Endothelial cell of umbilical vein (primary cell): Measurements from ENCODE around the gene JARID2. TPM values are rescaled to one million over a fixed set of nuclear protein-coding genes. Genes with fewer than 3 reads are reported as not detected.
A peak's percentile ranks its signal among the peaks of the same experiment; 100 is the strongest.

Experiments used
- BruUV-seq: library from RNA; stranded (reverse); fragments of 400-500 nt; replicated peaks from 2 replicates; lab custom pipeline; 2021; lab: Mats Ljungman, UMichigan
- CTCF ChIA-PET: fragments of 300-600, 350-600 bp; sonication (Branson Sonifier 250); formaldehyde crosslinking; loops from one replicate; lab custom pipeline; 2021; ENCODE audit warnings: antibody characterized with exemption, inconsistent platforms; lab: Charles Lee
- POLR2A ChIA-PET: fragments of 300-600, 350-600 bp; sonication (Branson Sonifier 250); formaldehyde crosslinking; loops from one replicate; lab custom pipeline; 2021; ENCODE audit warnings: antibody characterized with exemption, inconsistent platforms; lab: Charles Lee
- DNase-seq: peaks from one replicate; pipeline ENCODE4 v3.0.0-alpha.2; 2011; ENCODE audit warnings: low read depth, low spot score
- FAIRE-seq: peaks from 2 replicates; lab custom pipeline; 2011; peaks lifted over from hg19 to GRCh38; lab: Jason Lieb, UNC
- H2AFZ ChIP-seq: 2 replicates; pipeline ENCODE4 v1.6.0; 2012; ENCODE audit warnings: low read depth, low read length, control low read depth, inconsistent platforms
- H3K27ac ChIP-seq: 2 replicates; pipeline ENCODE4 v1.5.1; 2011; ENCODE audit warnings: low read depth, mild to moderate bottlenecking, control low read depth, low read length, moderate library complexity; ENCODE audit not compliant: insufficient read depth
- H3K27me3 ChIP-seq, 2 experiments: 2 replicates each; pipeline versions ENCODE4 v1.6.0 to v1.6.1; 2011; ENCODE audit warnings: low read length in 2 of 2, mixed read lengths in 1 of 2; ENCODE audit not compliant: control insufficient read depth in 2 of 2, insufficient read depth in 2 of 2
- H3K36me3 ChIP-seq, 2 experiments: 2 replicates in 1 of 2; 3 replicates in 1 of 2; pipeline ENCODE4 v1.5.1; 2011; ENCODE audit warnings: low read length in 2 of 2, mild to moderate bottlenecking in 1 of 2, moderate library complexity in 1 of 2; ENCODE audit not compliant: control insufficient read depth in 2 of 2, insufficient read depth in 2 of 2; ENCODE audit errors: extremely low read depth in 1 of 2
- H3K4me1 ChIP-seq: 3 replicates; pipeline ENCODE4 v1.5.1; 2011; ENCODE audit warnings: mild to moderate bottlenecking, low read length; ENCODE audit not compliant: control insufficient read depth, insufficient read depth; ENCODE audit errors: extremely low read depth
- H3K4me2 ChIP-seq: 2 replicates; pipeline ENCODE4 v1.6.1; 2011; ENCODE audit warnings: low read length, control low read depth, mixed read lengths; ENCODE audit not compliant: insufficient read depth
- H3K4me3 ChIP-seq, 3 experiments: fragments of 200-600 bp in 1 of 3; sonication (generic), shearing (Covaris generic) in 1 of 3; replicated peaks in 1 of 3; 2 replicates each; pipeline ENCODE4 v1.5.1; 2011 to 2016; ENCODE audit warnings: control low read depth in 3 of 3, low read length in 3 of 3, mild to moderate bottlenecking in 2 of 3, inconsistent platforms in 1 of 3, low read depth in 1 of 3, moderate library complexity in 1 of 3; ENCODE audit not compliant: insufficient read depth in 1 of 3
- H3K79me2 ChIP-seq: 2 replicates; pipeline ENCODE4 v1.6.0; 2012; ENCODE audit warnings: low read length, inconsistent platforms; ENCODE audit not compliant: control insufficient read depth, insufficient read depth
- H3K9ac ChIP-seq: replicated peaks from 2 replicates; pipeline ENCODE3; 2011; ENCODE audit warnings: low read length, control low read depth; ENCODE audit not compliant: insufficient read depth; ENCODE audit errors: extremely low read depth
- H3K9me1 ChIP-seq: replicated peaks from 3 replicates; pipeline ENCODE4 v1.6.0; 2011; ENCODE audit warnings: mild to moderate bottlenecking, low read length; ENCODE audit not compliant: control insufficient read depth, insufficient read depth; ENCODE audit errors: extremely low read depth
- H3K9me3 ChIP-seq: replicated peaks from 2 replicates; pipeline ENCODE4 v1.5.1; 2012; ENCODE audit warnings: low read length, inconsistent platforms; ENCODE audit not compliant: control insufficient read depth, insufficient read depth
- H4K20me1 ChIP-seq: replicated peaks from 2 replicates; pipeline ENCODE3; 2011; ENCODE audit warnings: mild to moderate bottlenecking, low read length; ENCODE audit not compliant: control insufficient read depth, insufficient read depth; ENCODE audit errors: extremely low read depth
- EZH2 ChIP-seq: IDR thresholded peaks from 2 replicates; pipeline ENCODE4 v1.6.1; 2012; ENCODE audit warnings: borderline replicate concordance, low read depth, mild to moderate bottlenecking, moderate library complexity, low read length, inconsistent platforms; ENCODE audit not compliant: severe bottlenecking
- FOS ChIP-seq: IDR thresholded peaks from 2 replicates; pipeline ENCODE4 v1.6.1; 2011; ENCODE audit warnings: mild to moderate bottlenecking, low read length, moderate library complexity, borderline replicate concordance; ENCODE audit not compliant: insufficient read depth
- GATA2 ChIP-seq: IDR thresholded peaks from 2 replicates; pipeline ENCODE4 v1.7.0; 2011; ENCODE audit warnings: low read depth, mild to moderate bottlenecking, moderate library complexity, mixed read lengths, low read length; ENCODE audit not compliant: insufficient read length, insufficient read depth
- JUN ChIP-seq: IDR thresholded peaks from 2 replicates; pipeline ENCODE4 v1.6.1; 2011; ENCODE audit warnings: borderline replicate concordance, low read depth; ENCODE audit not compliant: insufficient read length, insufficient read depth
- MYC ChIP-seq: IDR thresholded peaks from one replicate; pipeline ENCODE4 v1.6.1; 2011; ENCODE audit warnings: mild to moderate bottlenecking, low read depth, low read length
- POLR2A ChIP-seq: IDR thresholded peaks from 2 replicates; pipeline ENCODE4 v1.6.1; 2012; ENCODE audit warnings: low read depth, mild to moderate bottlenecking, control low read depth, low read length
- POLR2AphosphoS5 ChIP-seq: IDR thresholded peaks from 2 replicates; pipeline ENCODE4 v1.6.1; 2012; ENCODE audit warnings: low read depth, mild to moderate bottlenecking, control low read depth, low read length, moderate library complexity; ENCODE audit not compliant: insufficient read depth
- dilution Hi-C: fragments of 300-500 bp; cut with MboI; formaldehyde crosslinking; loops from one replicate; pipeline ENCODE4 v1.15.0; 2019; ENCODE audit warnings: low sequenced_read_pairs; ENCODE audit not compliant: extremely low pct_ligation_motif_present
- intact Hi-C: fragments of 100-400 bp; cut with micrococcal nuclease; formaldehyde crosslinking; loops from one replicate; pipeline ENCODE4 v1.10.0; 2022
- polyA plus RNA-seq, 4 experiments: library from polyadenylated mRNA; depleted of rRNA in 3 of 4; stranded (reverse) in 3 of 4; unstranded in 1 of 4; fragments of >200 nt; gene quantifications; 2 replicates each; pipeline versions ENCODE4 v1.2.1 to v1.2.3, GENCODE V29; 2011 to 2012; ENCODE audit warnings: missing spikeins in 1 of 4
- total RNA-seq: library from RNA; stranded (reverse); gene quantifications from 2 replicates; pipeline ENCODE4 v1.2.3, GENCODE V29; 2021
- TF ChIP-seq, protein P1 (sequence below), 2 donors: IDR thresholded peaks; 1 replicate in 1 of 2; 2 replicates in 1 of 2; pipeline ENCODE4 v1.5.1; 2011; ENCODE audit warnings: low read length in 2 of 2, mild to moderate bottlenecking in 2 of 2, moderate library complexity in 2 of 2, control low read depth in 1 of 2, inconsistent platforms in 1 of 2, low read depth in 1 of 2; ENCODE audit not compliant: insufficient read depth in 1 of 2; ENCODE audit errors: extremely low read depth in 1 of 2
- TF ChIP-seq, protein P2 (sequence below): IDR thresholded peaks from 2 replicates; pipeline ENCODE4 v1.6.1; 2011; ENCODE audit not compliant: insufficient read depth, insufficient read length

JARID2 gene
- total and polyA plus RNA-seq, 2 donors (not counting 3 experiments of a cell fraction or from before 2014, with no cell fraction given) = 2.9 to 10.6 TPM

DNA sequence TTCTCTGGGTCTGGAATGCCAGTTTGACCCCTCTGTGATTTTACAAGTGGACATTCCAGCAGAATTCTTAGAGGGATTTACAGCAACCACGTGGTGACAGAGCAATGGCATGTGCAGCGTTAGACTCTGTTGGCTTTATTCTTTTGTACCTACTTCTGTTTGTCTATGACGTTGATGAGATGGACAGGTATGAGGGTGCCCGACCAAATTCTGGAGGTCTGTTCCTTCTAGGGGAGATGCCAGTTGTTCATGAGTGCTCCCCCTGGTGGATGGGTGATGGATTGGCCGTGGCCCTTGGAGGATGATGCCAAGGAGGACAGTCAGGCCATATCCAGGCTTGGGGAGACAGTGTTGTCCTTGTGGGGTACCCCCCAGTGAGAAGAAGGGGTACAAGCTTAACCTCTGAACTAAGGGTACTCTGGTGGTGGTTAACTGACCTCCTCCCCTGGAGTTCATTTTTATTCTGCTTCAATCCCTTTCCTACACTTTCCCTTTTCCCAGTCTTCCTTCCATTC, 218.4 kb downstream of the JARID2 start:
- Histone ChIP-seq H3K4me1 (no peaks in the 10 kb centered on the region), H3K27ac (no peak overlapping the region), H3K36me3 (no peaks in the 10 kb centered on the region), H3K9me1 (no peaks in the 10 kb centered on the region), H3K9ac (no peak overlapping the region), H3K27me3 (no peaks in the 10 kb centered on the region), H3K4me2 (no peak overlapping the region), H4K20me1 (no peaks in the 10 kb centered on the region), H3K9me3 (no peaks in the 10 kb centered on the region), H3K79me2 (no peaks in the 10 kb centered on the region), H2AFZ (no peak overlapping the region), H3K4me3 (no peak overlapping the region)
- intact Hi-C loops = loop anchor here (1.0 kb wide), 1 partner anchor 1253 kb away; no protein-coding TSS in a partner anchor
- FAIRE-seq (peak; percentile 40), DNase-seq (peak; percentile 22)
- dilution Hi-C loops = no loop called here
- no TSS peak for BruUV-seq
- TF ChIP-seq POLR2A (no peak), POLR2AphosphoS5 (no peak), GATA2 (no peak), FOS (no peak)
- TF ChIP-seq, protein P1, sequence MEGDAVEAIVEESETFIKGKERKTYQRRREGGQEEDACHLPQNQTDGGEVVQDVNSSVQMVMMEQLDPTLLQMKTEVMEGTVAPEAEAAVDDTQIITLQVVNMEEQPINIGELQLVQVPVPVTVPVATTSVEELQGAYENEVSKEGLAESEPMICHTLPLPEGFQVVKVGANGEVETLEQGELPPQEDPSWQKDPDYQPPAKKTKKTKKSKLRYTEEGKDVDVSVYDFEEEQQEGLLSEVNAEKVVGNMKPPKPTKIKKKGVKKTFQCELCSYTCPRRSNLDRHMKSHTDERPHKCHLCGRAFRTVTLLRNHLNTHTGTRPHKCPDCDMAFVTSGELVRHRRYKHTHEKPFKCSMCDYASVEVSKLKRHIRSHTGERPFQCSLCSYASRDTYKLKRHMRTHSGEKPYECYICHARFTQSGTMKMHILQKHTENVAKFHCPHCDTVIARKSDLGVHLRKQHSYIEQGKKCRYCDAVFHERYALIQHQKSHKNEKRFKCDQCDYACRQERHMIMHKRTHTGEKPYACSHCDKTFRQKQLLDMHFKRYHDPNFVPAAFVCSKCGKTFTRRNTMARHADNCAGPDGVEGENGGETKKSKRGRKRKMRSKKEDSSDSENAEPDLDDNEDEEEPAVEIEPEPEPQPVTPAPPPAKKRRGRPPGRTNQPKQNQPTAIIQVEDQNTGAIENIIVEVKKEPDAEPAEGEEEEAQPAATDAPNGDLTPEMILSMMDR (IDR thresholded peaks at IDR 0.05; ENCODE audit: extremely low read depth in 1 of 2, insufficient read depth in 1 of 2, low read depth in 1 of 2, low read length in 2 of 2) = peak; percentile 61 to 73
- POLR2A ChIA-PET = no interaction called here
- CTCF ChIA-PET = interaction anchor here (0.7 to 1.5 kb wide), 7 partner anchors 10 to 1253 kb away, joined by 3 to 12 read pairs (median 4); no protein-coding TSS in a partner anchor

DNA sequence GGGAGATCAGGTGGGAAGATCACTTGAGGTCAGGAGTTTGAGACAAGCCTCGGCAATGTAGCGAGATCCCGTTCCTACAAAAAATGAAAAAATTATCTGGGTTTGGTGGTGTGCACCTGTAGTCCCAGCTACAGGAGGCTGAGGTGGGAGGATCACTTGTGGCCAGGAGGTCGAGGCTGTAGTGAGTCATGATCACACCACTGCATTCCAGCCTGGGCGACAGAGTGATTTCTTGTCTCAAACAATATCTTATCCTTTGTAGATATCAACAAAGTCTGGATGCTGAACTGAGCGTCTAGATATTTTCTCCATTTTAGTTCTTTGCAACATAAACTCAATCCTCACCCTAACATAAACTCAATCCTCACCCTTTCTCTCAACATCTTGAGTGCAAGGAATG, 219.3 kb downstream of the JARID2 start:
- H3K36me3 ChIP-seq = no peaks in the 10 kb centered on the region
- no peaks in the 10 kb centered on the region for H4K20me1 ChIP-seq
- no peak overlapping the region for H3K9ac ChIP-seq
- no peaks in the 10 kb centered on the region for H3K9me1 ChIP-seq
- dilution Hi-C loops (no loop called here), intact Hi-C loops (no loop called here)
- H3K4me3 ChIP-seq = no peak overlapping the region
- no peak for DNase-seq
- CTCF ChIA-PET = no interaction called here
- FAIRE-seq = no peak
- H3K4me1 ChIP-seq = no peaks in the 10 kb centered on the region
- no TSS peak for BruUV-seq
- no peak for TF ChIP-seq FOS
- TF ChIP-seq POLR2AphosphoS5 = no peak
- no peak for TF ChIP-seq POLR2A
- no peak for TF ChIP-seq GATA2
- no peak for TF ChIP-seq EZH2
- TF ChIP-seq MYC = no peak
- TF ChIP-seq, protein P1 (IDR thresholded peaks at IDR 0.05; ENCODE audit: extremely low read depth in 1 of 2, insufficient read depth in 1 of 2, low read depth in 1 of 2, low read length in 2 of 2) = no peak
- TF ChIP-seq, protein P2, sequence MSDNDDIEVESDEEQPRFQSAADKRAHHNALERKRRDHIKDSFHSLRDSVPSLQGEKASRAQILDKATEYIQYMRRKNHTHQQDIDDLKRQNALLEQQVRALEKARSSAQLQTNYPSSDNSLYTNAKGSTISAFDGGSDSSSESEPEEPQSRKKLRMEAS = no peak
- no peak for TF ChIP-seq JUN
- H3K27ac ChIP-seq = no peak overlapping the region
- POLR2A ChIA-PET = no interaction called here
- H3K4me2 ChIP-seq = no peak overlapping the region
- no peaks in the 10 kb centered on the region for H3K79me2 ChIP-seq
- H3K9me3 ChIP-seq = no peaks in the 10 kb centered on the region
- H2AFZ ChIP-seq = no peak overlapping the region
- no peaks in the 10 kb centered on the region for H3K27me3 ChIP-seq
